Panc1 (cell line): ENCODE results near the gene OCEL1. TPM values are rescaled to one million over a fixed set of nuclear protein-coding genes. Genes with fewer than 3 reads are reported as not detected.

Source experiments
- ATAC-seq: fragments of 200-7000 bp; cut with Tn5 transposase; 2 replicates; pipeline ENCODE4 v1.9.1; 2020; ENCODE audit warnings: mild to moderate bottlenecking, moderate library complexity
- BruUV-seq: library from RNA; stranded (reverse); fragments of 400-500 nt; replicated peaks from 2 replicates; lab custom pipeline; 2021; lab: Mats Ljungman, UMichigan
- CTCF ChIA-PET: fragments of 300-600 bp; sonication (Branson Sonifier 250); formaldehyde crosslinking; loops from one replicate; lab custom pipeline; 2022; ENCODE audit warnings: antibody characterized with exemption; lab: Charles Lee
- POLR2A ChIA-PET: fragments of 300-600 bp; sonication (Branson Sonifier 250); formaldehyde crosslinking; loops from one replicate; lab custom pipeline; 2022; ENCODE audit warnings: antibody characterized with exemption; lab: Charles Lee
- DNase-seq: peaks from one replicate; pipeline ENCODE4 v3.0.0-alpha.2; 2010; ENCODE audit warnings: low read depth, low spot score
- H3K27ac ChIP-seq: 2 replicates; pipeline ENCODE4 v1.5.1; 2011; ENCODE audit warnings: mild to moderate bottlenecking, low read length, inconsistent platforms
- H3K27me3 ChIP-seq: fragments of 200-500 bp; sonication (Bioruptor generic); 2 replicates; pipeline ENCODE4 v1.6.0; 2014; ENCODE audit warnings: low read length, inconsistent platforms; ENCODE audit not compliant: control insufficient read depth, insufficient read depth
- H3K36me3 ChIP-seq: fragments of 200-500 bp; sonication (Bioruptor generic); 2 replicates; pipeline ENCODE4 v1.5.1; 2014; ENCODE audit warnings: inconsistent platforms, mild to moderate bottlenecking, low read length, moderate library complexity; ENCODE audit not compliant: control insufficient read depth, insufficient read depth
- H3K4me1 ChIP-seq: 2 replicates; pipeline ENCODE4 v1.5.1; 2011; ENCODE audit warnings: inconsistent platforms, mild to moderate bottlenecking, low read length, moderate library complexity; ENCODE audit not compliant: control insufficient read depth, insufficient read depth
- H3K4me3 ChIP-seq, 2 experiments: 2 replicates each; pipeline ENCODE4 v1.5.1; 2011 to 2012; ENCODE audit warnings: low read depth in 2 of 2, low read length in 2 of 2, mild to moderate bottlenecking in 2 of 2, inconsistent platforms in 1 of 2, moderate library complexity in 1 of 2
- H3K9me3 ChIP-seq: fragments of 200-500 bp; sonication (Bioruptor generic); 2 replicates; pipeline ENCODE4 v1.5.1; 2014; ENCODE audit warnings: low read depth, mild to moderate bottlenecking, inconsistent platforms, low read length, moderate library complexity; ENCODE audit not compliant: control insufficient read depth, insufficient read depth
- POLR2AphosphoS5 ChIP-seq: IDR thresholded peaks from 2 replicates; pipeline ENCODE4 v1.6.1; 2012; ENCODE audit warnings: mild to moderate bottlenecking, low read depth, low read length, moderate library complexity
- REST ChIP-seq, 2 experiments: IDR thresholded peaks; 2 replicates each; pipeline ENCODE4 v1.6.1; 2011 to 2012; ENCODE audit warnings: low read depth in 2 of 2, control low read depth in 1 of 2, low read length in 1 of 2, mild to moderate bottlenecking in 1 of 2, moderate library complexity in 1 of 2; ENCODE audit not compliant: insufficient read depth in 1 of 2
- SIN3A ChIP-seq: IDR thresholded peaks from 2 replicates; pipeline ENCODE4 v1.6.1; 2012; ENCODE audit warnings: low read depth, mild to moderate bottlenecking, low read length, moderate library complexity, borderline replicate concordance; ENCODE audit not compliant: insufficient read depth
- in situ Hi-C: cut with HindIII; loops from 2 replicates; pipeline ENCODE4 v1.10.0; 2016; ENCODE audit warnings: low sequenced_read_pairs, low pct_unique_long_range_greater_than_20kb
- intact Hi-C: fragments of 100-400 bp; cut with micrococcal nuclease; formaldehyde crosslinking; loops from one replicate; pipeline ENCODE4 v1.10.0; 2022; ENCODE audit not compliant: unreplicated experiment
- total RNA-seq: library from RNA; stranded (reverse); gene quantifications from one replicate; pipeline ENCODE4 v1.2.1, GENCODE V29; 2021; ENCODE audit not compliant: unreplicated experiment
- TF ChIP-seq, protein P1 (sequence below): fragments of 450-650 bp; IDR thresholded peaks from 2 replicates; pipeline ENCODE4 v1.5.1; 2017; ENCODE audit warnings: mild to moderate bottlenecking

The OCEL1 gene
- total RNA-seq, 1 experiment from 2014 or later, result 37.1 TPM

DNA sequence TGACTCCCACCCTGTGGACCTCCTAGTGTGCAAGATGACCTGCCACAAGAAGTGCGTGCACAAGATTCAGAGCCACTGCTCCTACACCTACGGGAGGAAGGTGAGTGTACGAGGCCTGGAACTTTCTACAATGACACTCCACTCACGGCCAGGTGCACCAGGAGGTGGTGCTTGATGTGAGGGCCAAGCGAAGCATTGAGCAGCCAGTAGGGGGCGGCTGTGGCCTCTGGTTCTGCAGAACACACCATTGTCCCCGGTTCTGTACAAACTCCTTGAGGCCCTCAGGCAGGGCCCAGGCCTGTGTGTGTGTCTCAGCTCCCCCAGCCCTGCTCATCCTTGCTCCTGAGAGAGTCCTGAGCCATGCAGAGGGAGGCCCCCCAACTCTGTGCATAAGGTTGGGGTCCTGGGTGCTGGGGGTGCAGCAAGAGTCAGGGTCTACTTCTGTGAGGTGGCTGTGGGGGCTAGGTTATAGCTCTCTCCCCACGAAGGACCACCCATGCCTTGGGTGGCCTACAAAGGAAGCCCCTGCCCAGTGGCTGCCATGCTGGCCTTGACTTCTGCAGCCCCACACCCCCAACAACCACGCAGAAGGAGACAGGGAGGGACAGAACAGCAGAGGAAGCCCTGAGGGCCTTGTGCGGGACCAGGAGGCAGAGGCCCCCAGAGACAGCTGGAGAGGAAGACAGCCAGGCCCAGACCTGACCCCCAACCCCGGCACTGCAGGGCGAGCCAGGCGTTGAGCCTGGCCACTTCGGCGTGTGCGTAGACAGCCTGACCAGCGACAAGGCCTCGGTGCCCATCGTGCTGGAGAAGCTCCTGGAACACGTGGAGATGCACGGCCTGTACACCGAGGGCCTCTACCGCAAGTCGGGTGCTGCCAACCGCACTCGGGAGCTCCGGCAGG, 20.5 kb upstream of the OCEL1 start:
- no peaks in the 10 kb centered on the region; the same call in 1 of the 2 replicates for H3K36me3 ChIP-seq
- POLR2A ChIA-PET, result no interaction called here
- in situ Hi-C loops, result no loop called here

GRCh38 chr19:17206736-17207581, 19.1 kb upstream of the OCEL1 start:
- H3K4me1 ChIP-seq, result no peaks in the 10 kb centered on the region
- ChIA-PET CTCF (no interaction called here), POLR2A (no interaction called here)
- TF ChIP-seq POLR2AphosphoS5 (no peak), SIN3A (no peak), REST (IDR thresholded peaks at IDR 0.05; ENCODE audit: insufficient read depth in 1 of 2, low read depth in 2 of 2, low read length in 1 of 2) (no peak)
- TF ChIP-seq, protein P1, sequence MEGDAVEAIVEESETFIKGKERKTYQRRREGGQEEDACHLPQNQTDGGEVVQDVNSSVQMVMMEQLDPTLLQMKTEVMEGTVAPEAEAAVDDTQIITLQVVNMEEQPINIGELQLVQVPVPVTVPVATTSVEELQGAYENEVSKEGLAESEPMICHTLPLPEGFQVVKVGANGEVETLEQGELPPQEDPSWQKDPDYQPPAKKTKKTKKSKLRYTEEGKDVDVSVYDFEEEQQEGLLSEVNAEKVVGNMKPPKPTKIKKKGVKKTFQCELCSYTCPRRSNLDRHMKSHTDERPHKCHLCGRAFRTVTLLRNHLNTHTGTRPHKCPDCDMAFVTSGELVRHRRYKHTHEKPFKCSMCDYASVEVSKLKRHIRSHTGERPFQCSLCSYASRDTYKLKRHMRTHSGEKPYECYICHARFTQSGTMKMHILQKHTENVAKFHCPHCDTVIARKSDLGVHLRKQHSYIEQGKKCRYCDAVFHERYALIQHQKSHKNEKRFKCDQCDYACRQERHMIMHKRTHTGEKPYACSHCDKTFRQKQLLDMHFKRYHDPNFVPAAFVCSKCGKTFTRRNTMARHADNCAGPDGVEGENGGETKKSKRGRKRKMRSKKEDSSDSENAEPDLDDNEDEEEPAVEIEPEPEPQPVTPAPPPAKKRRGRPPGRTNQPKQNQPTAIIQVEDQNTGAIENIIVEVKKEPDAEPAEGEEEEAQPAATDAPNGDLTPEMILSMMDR, result no peak
- no peak overlapping the region for H3K27ac ChIP-seq
- no peak overlapping the region for H3K4me3 ChIP-seq
- no peaks in the 10 kb centered on the region for H3K27me3 ChIP-seq
- in situ Hi-C loops (no loop called here), intact Hi-C loops (no loop called here)
- H3K9me3 ChIP-seq, result no peaks in the 10 kb centered on the region
- DNase-seq (no peak), ATAC-seq (no peak)
- no TSS peak for BruUV-seq
- no peaks in the 10 kb centered on the region; the same call in 1 of the 2 replicates for H3K36me3 ChIP-seq

More for the DNA sequence above, 20.5 kb upstream of the OCEL1 start:
- BruUV-seq, result no TSS peak
- intact Hi-C loops, result no loop called here
- TF ChIP-seq REST (IDR thresholded peaks at IDR 0.05; ENCODE audit: insufficient read depth in 1 of 2, low read depth in 2 of 2, low read length in 1 of 2), result no peak
- TF ChIP-seq, protein P1, result peak; percentile 77
- TF ChIP-seq SIN3A, result no peak
- Histone ChIP-seq H3K27ac (no peak overlapping the region), H3K9me3 (no peaks in the 10 kb centered on the region), H3K27me3 (no peaks in the 10 kb centered on the region), H3K4me1 (no peaks in the 10 kb centered on the region), H3K4me3 (no peak overlapping the region)
- ATAC-seq (peak; percentile 55), DNase-seq (no peak)
- CTCF ChIA-PET, result no interaction called here
